ENCODE results near the gene ASIC2.

GRCh38 chr17:33021731-33022408 is 271.2 kb downstream of the ASIC2 start:
- 0 out of 6 replicates have a peak, but pooled peaks of 1 of the 3 experiments have one; percentile 18 for TF ChIP-seq CTCF (IDR thresholded peaks at IDR 0.05 in 2 of 3, conservative IDR thresholded peaks at IDR 0.05 in 1 of 3; ENCODE audit: borderline replicate concordance in 1 of 3, insufficient read depth in 1 of 3, low read depth in 2 of 3, low read length in 2 of 3)
- no peak for TF ChIP-seq POLR2A (IDR thresholded peaks at IDR 0.05; ENCODE audit: borderline replicate concordance, extremely low read depth, insufficient read depth, insufficient read length)
